SK-N-SH (cell line): ENCODE measurements around the gene POLR3GL. TPM values are rescaled to one million over a fixed set of nuclear protein-coding genes. Genes with fewer than 3 reads are reported as not detected.
A peak's percentile ranks its signal among the peaks of the same experiment; 100 is the strongest.

Experiments used
- CTCF ChIA-PET: fragments of 300-600, 350-600 bp; formaldehyde crosslinking; extraction: SDS; loops from one replicate; lab custom pipeline; 2021; lab: Yijun Ruan, JAX
- POLR2A ChIA-PET: fragments of 350-600 bp; sonication (Branson Sonifier 250); formaldehyde crosslinking; extraction: SDS; loops from one replicate; lab custom pipeline; 2020; ENCODE audit warnings: antibody characterized with exemption, inconsistent platforms; lab: Yijun Ruan, JAX
- DNase-seq: peaks from one replicate; pipeline ENCODE4 v3.0.0; 2012
- H2AFZ ChIP-seq: fragments of 200-600 bp; sonication (generic); 2 replicates; pipeline ENCODE4 v1.8.1; 2016; ENCODE audit warnings: antibody characterized with exemption, mild to moderate bottlenecking, low read depth
- H3F3A ChIP-seq: fragments of 200-600 bp; sonication (generic); replicated peaks from 2 replicates; pipeline ENCODE3; 2016; ENCODE audit warnings: antibody characterized with exemption, mild to moderate bottlenecking; ENCODE audit not compliant: insufficient read depth
- H3K27ac ChIP-seq, 2 experiments: fragments of 200-500 bp in 1 of 2; fragments of 200-600 bp in 1 of 2; sonication (Bioruptor generic) in 1 of 2; sonication (generic), shearing (Covaris generic) in 1 of 2; 2 replicates each; pipeline versions ENCODE4 v1.5.1 to v1.6.1; 2014 to 2016; ENCODE audit warnings: low read depth in 2 of 2, inconsistent platforms in 1 of 2, low read length in 1 of 2, mild to moderate bottlenecking in 1 of 2, mixed read lengths in 1 of 2
- H3K27me3 ChIP-seq: fragments of 200-600 bp; sonication (generic), shearing (Covaris generic); 2 replicates; pipeline ENCODE4 v1.6.1; 2016; ENCODE audit warnings: mixed run types; ENCODE audit not compliant: insufficient read depth
- H3K36me3 ChIP-seq, 2 experiments: fragments of 200-500 bp in 1 of 2; fragments of 200-600 bp in 1 of 2; sonication (Bioruptor generic) in 1 of 2; sonication (generic) in 1 of 2; replicated peaks in 1 of 2; 2 replicates each; pipeline versions ENCODE3 to v1.5.1; 2014 to 2016; ENCODE audit warnings: low read length in 1 of 2, mild to moderate bottlenecking in 1 of 2; ENCODE audit not compliant: insufficient read depth in 2 of 2, control insufficient read depth in 1 of 2
- H3K4me1 ChIP-seq, 2 experiments: fragments of 200-500 bp in 1 of 2; fragments of 200-600 bp in 1 of 2; sonication (Bioruptor generic) in 1 of 2; sonication (generic), shearing (Covaris generic) in 1 of 2; 2 replicates each; pipeline versions ENCODE4 v1.5.1 to v1.6.1; 2014 to 2016; ENCODE audit warnings: low read depth in 1 of 2, low read length in 1 of 2, mixed run types in 1 of 2; ENCODE audit not compliant: insufficient read depth in 2 of 2, control insufficient read depth in 1 of 2
- H3K4me2 ChIP-seq: fragments of 200-600 bp; sonication (generic), shearing (Covaris generic); 2 replicates; pipeline ENCODE4 v1.6.1; 2017; ENCODE audit warnings: mixed run types
- H3K4me3 ChIP-seq, 2 experiments: fragments of 200-500 bp in 1 of 2; fragments of 200-600 bp in 1 of 2; sonication (Bioruptor generic) in 1 of 2; sonication (generic), shearing (Covaris generic) in 1 of 2; 2 replicates each; pipeline versions ENCODE4 v1.5.1 to v1.8.1; 2014 to 2016; ENCODE audit warnings: low read depth in 2 of 2, inconsistent platforms in 1 of 2, low read length in 1 of 2, mild to moderate bottlenecking in 1 of 2, mixed read lengths in 1 of 2, moderate library complexity in 1 of 2
- H3K79me2 ChIP-seq: fragments of 200-600 bp; sonication (generic); 2 replicates; pipeline ENCODE4 v1.8.1; 2017; ENCODE audit warnings: mild to moderate bottlenecking; ENCODE audit not compliant: insufficient read depth
- H3K9ac ChIP-seq: fragments of 200-600 bp; sonication (generic); 2 replicates; pipeline ENCODE4 v1.6.1; 2017; ENCODE audit warnings: mixed run types
- H3K9me2 ChIP-seq: fragments of 200-600 bp; sonication (generic); 2 replicates; pipeline ENCODE4 v1.6.1; 2017; ENCODE audit warnings: mixed run types
- H3K9me3 ChIP-seq: fragments of 200-600 bp; sonication (generic); 2 replicates; pipeline ENCODE4 v1.6.1; 2017; ENCODE audit warnings: mixed run types, mild to moderate bottlenecking, moderate library complexity
- H4K20me1 ChIP-seq: fragments of 200-600 bp; sonication (generic); 2 replicates; pipeline ENCODE4 v1.6.1; 2017; ENCODE audit warnings: mild to moderate bottlenecking, mixed run types; ENCODE audit not compliant: insufficient read depth
- FOXJ3 ChIP-seq: sonication (generic); formaldehyde crosslinking; IDR thresholded peaks from 2 replicates; pipeline ENCODE4 v1.5.1; 2020; ENCODE audit warnings: mild to moderate bottlenecking, missing genetic modification reagents
- FOXM1 ChIP-seq: IDR thresholded peaks from 2 replicates; pipeline ENCODE4 v1.4.0; 2012; ENCODE audit warnings: low read depth, mild to moderate bottlenecking
- GABPA ChIP-seq: IDR thresholded peaks from 2 replicates; pipeline ENCODE4 v1.4.0; 2012; ENCODE audit warnings: low read depth, mild to moderate bottlenecking
- NFIC ChIP-seq: IDR thresholded peaks from 2 replicates; pipeline ENCODE4 v1.4.0; 2012; ENCODE audit warnings: borderline replicate concordance
- NRF1 ChIP-seq: IDR thresholded peaks from 2 replicates; pipeline ENCODE4 v1.6.1; 2012; ENCODE audit warnings: low read depth, mild to moderate bottlenecking, low read length
- RXRA ChIP-seq: IDR thresholded peaks from 2 replicates; pipeline ENCODE4 v1.4.0; 2012; ENCODE audit warnings: low read depth, mild to moderate bottlenecking, borderline replicate concordance
- TCF12 ChIP-seq: IDR thresholded peaks from 2 replicates; pipeline ENCODE4 v1.4.0; 2012
- polyA plus RNA-seq, 3 experiments: library from polyadenylated mRNA; depleted of rRNA; stranded (reverse); fragments of >200 nt; gene quantifications; 2 replicates each; pipeline ENCODE4 v1.2.3, GENCODE V29; 2012
- TF ChIP-seq, protein P1 (sequence below): IDR thresholded peaks from 2 replicates; pipeline ENCODE4 v1.4.0; 2012; ENCODE audit warnings: low read depth, borderline replicate concordance
- TF ChIP-seq, protein P2 (sequence below): IDR thresholded peaks from 2 replicates; pipeline ENCODE4; 2012
- TF ChIP-seq, protein P3 (sequence below): fragments of 150-350 bp; IDR thresholded peaks from 2 replicates; pipeline ENCODE4 v1.6.1; 2017; ENCODE audit warnings: antibody characterized with exemption, low read length, low read depth, borderline replicate concordance
- TF ChIP-seq, protein P4 (sequence below): fragments of 200-600 bp; sonication (generic); IDR thresholded peaks from 2 replicates; pipeline ENCODE4 v1.6.1; 2017; ENCODE audit warnings: antibody characterized with exemption, mild to moderate bottlenecking, moderate library complexity

Gene POLR3GL
- polyA plus RNA-seq, 1 of the 3 experiments (the other 2 are of a cell fraction): 15.8 TPM

DNA sequence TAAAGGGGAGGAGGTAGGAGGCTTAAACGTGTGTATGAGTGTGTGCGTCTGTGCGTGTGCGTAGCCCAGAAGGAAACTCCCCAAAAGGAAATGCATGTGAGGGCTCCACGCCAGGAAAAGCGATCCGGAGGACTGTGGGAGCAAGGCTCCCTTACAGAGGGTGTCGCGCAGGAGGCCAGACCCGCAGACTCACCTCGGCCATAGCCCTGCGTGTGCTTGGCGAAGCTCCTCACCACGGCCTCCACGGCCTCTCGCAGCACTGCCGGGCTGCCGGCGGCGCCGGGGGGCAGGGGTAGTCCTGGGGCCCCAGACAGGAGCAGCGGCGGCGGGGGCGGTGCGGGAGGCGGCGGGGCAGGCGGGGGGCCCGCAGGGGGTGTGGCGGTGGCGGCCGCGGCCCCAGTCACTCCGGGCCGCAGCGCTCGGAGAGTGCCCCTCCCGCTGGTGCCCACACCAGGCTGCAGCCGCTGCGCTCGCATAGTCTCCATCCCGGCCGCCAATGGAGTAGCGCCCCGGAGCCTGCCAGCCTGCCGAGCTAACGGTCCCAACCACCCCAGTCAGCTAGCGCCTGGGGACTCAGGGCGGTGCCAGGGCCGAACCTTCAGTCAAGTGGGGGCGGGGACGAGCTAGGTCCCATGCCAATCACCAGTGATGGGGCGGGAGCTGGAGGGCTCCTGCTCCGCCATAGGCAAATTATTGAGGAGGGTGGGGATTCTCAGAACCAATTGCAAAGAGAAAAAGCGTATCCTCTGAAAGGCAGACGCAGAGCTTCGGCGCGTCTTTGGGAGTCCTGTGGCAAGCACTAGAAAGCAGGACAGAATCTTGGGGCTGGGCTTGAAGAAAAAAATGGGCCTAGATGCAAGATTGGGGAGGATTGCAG, 6.8 kb upstream of the POLR3GL start, which contains the start of gene LIX1L (continued):
- TF ChIP-seq, protein P1, sequence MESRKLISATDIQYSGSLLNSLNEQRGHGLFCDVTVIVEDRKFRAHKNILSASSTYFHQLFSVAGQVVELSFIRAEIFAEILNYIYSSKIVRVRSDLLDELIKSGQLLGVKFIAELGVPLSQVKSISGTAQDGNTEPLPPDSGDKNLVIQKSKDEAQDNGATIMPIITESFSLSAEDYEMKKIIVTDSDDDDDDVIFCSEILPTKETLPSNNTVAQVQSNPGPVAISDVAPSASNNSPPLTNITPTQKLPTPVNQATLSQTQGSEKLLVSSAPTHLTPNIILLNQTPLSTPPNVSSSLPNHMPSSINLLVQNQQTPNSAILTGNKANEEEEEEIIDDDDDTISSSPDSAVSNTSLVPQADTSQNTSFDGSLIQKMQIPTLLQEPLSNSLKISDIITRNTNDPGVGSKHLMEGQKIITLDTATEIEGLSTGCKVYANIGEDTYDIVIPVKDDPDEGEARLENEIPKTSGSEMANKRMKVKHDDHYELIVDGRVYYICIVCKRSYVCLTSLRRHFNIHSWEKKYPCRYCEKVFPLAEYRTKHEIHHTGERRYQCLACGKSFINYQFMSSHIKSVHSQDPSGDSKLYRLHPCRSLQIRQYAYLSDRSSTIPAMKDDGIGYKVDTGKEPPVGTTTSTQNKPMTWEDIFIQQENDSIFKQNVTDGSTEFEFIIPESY: no peak
- TF ChIP-seq, protein P2, sequence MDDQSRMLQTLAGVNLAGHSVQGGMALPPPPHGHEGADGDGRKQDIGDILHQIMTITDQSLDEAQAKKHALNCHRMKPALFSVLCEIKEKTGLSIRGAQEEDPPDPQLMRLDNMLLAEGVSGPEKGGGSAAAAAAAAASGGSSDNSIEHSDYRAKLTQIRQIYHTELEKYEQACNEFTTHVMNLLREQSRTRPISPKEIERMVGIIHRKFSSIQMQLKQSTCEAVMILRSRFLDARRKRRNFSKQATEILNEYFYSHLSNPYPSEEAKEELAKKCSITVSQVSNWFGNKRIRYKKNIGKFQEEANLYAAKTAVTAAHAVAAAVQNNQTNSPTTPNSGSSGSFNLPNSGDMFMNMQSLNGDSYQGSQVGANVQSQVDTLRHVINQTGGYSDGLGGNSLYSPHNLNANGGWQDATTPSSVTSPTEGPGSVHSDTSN: peak; percentile 99
- TF ChIP-seq RXRA (no peak), FOXM1 (no peak), FOXJ3 (CRISPR knock-in tag) (no peak), TCF12 (no peak), NRF1 (peak; percentile 43; the same call in 1 of the 2 replicates), GABPA (0 out of 2 replicates have a peak, but pooled peaks have one; percentile 27)
- TF ChIP-seq, protein P3, sequence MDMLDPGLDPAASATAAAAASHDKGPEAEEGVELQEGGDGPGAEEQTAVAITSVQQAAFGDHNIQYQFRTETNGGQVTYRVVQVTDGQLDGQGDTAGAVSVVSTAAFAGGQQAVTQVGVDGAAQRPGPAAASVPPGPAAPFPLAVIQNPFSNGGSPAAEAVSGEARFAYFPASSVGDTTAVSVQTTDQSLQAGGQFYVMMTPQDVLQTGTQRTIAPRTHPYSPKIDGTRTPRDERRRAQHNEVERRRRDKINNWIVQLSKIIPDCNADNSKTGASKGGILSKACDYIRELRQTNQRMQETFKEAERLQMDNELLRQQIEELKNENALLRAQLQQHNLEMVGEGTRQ: no peak
- TF ChIP-seq, protein P4, sequence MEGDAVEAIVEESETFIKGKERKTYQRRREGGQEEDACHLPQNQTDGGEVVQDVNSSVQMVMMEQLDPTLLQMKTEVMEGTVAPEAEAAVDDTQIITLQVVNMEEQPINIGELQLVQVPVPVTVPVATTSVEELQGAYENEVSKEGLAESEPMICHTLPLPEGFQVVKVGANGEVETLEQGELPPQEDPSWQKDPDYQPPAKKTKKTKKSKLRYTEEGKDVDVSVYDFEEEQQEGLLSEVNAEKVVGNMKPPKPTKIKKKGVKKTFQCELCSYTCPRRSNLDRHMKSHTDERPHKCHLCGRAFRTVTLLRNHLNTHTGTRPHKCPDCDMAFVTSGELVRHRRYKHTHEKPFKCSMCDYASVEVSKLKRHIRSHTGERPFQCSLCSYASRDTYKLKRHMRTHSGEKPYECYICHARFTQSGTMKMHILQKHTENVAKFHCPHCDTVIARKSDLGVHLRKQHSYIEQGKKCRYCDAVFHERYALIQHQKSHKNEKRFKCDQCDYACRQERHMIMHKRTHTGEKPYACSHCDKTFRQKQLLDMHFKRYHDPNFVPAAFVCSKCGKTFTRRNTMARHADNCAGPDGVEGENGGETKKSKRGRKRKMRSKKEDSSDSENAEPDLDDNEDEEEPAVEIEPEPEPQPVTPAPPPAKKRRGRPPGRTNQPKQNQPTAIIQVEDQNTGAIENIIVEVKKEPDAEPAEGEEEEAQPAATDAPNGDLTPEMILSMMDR: no peak

DNA sequence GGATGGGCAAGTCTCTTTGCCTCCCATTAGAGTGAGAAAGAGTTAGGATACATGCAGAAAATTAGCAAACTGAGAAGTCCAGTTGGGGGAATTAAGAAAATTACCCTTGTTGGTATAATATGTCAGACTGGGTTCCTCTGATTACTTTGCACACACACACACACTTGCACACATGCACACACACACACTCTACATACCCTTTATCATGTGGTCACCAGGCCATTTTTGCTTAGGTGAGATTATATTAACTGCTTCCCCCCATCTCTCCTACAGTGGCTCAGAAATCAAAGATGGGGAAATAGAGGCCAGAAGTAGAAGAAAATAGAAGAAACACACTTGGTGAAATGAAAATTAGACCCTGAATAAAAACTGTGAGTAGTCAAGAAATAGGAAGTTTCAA, 5.8 kb upstream of the POLR3GL start:
- Histone ChIP-seq H3K27ac (peak overlapping the region; percentile 82 to 99; a peak in 3 of 4 replicates), H3K27me3 (no peaks in the 10 kb centered on the region), H2AFZ (no peak overlapping the region), H3K9ac (no peak overlapping the region), H4K20me1 (no peaks in the 10 kb centered on the region; the same call in 1 of the 2 replicates), H3K9me3 (no peaks in the 10 kb centered on the region), H3F3A (peaks cover 36% of the 10 kb centered on the region), H3K4me3 (no peak overlapping the region), H3K4me1 (peaks cover 37 to 63% of the 10 kb centered on the region in 2 experiments), H3K4me2 (peak overlapping the region; percentile 78; the same call in 1 of the 2 replicates), H3K36me3 (no peaks in the 10 kb centered on the region), H3K79me2 (peaks cover 37% of the 10 kb centered on the region)
- POLR2A ChIA-PET: interaction anchor here (1.1 to 2.5 kb wide), 4 partner anchors 15 to 100 kb away, joined by 3 to 34 read pairs (median 8); partner anchors contain the start of genes PEX11B, PIAS3 and RBM8A
- no peak for DNase-seq
- CTCF ChIA-PET: interaction anchor here (1.2 to 2.3 kb wide), 4 partner anchors 18 to 99 kb away, joined by 4 to 9 read pairs (median 6); partner anchors contain the start of gene PIAS3
- no peak for TF ChIP-seq NFIC
- TF ChIP-seq, all 33 proteins: peak for 0
- no peaks in the 10 kb centered on the region for H3K9me2 ChIP-seq
